T-cell (primary cell): ENCODE measurements around the gene VPS45. TPM values are rescaled to one million over a fixed set of nuclear protein-coding genes. Genes with fewer than 3 reads are reported as not detected.

Experiments
- ATAC-seq, 4 experiments: fragments of 200-7000 bp in 3 of 4; fragments of 150-1000 bp in 1 of 4; cut with Tn5 transposase; replicated peaks in 1 of 4; 1 replicate in 3 of 4; 2 replicates in 1 of 4; pipeline ENCODE4 v1.10.0; 2021; ENCODE audit warnings: moderate library complexity in 3 of 4, mild to moderate bottlenecking in 2 of 4, moderate number of reproducible peaks in 1 of 4
- CTCF ChIA-PET, 2 donors: fragments of 300-600 bp; sonication (Branson Sonifier 250); formaldehyde crosslinking; loops; one replicate each; lab custom pipeline; 2022; ENCODE audit warnings: antibody characterized with exemption in 2 of 2; lab: Charles Lee
- POLR2A ChIA-PET, 2 donors: fragments of 300-600 bp; sonication (Branson Sonifier 250); formaldehyde crosslinking; loops; one replicate each; lab custom pipeline; 2022; ENCODE audit warnings: antibody characterized with exemption in 2 of 2; lab: Charles Lee
- DNase-seq, 35 experiments: peaks; one replicate each; pipeline versions ENCODE4 v3.0.0 to v3.0.0-alpha.2; 2013 to 2023
- H3K27ac ChIP-seq: one replicate; pipeline ENCODE4 v1.5.1; 2013; ENCODE audit warnings: low read length
- H3K27me3 ChIP-seq, 2 experiments: replicated peaks in 1 of 2; 1 replicate in 1 of 2; 2 replicates in 1 of 2; pipeline versions ENCODE4 v1.6.1 to v1.7.0; 2013; ENCODE audit warnings: low read length in 1 of 2, mixed read lengths in 1 of 2; ENCODE audit not compliant: control insufficient read depth in 2 of 2, insufficient read depth in 2 of 2; ENCODE audit errors: extremely low read depth in 1 of 2
- H3K36me3 ChIP-seq, 2 donors: 1 replicate in 1 of 2; 2 replicates in 1 of 2; pipeline versions ENCODE4 v1.6.1 to v1.7.0; 2013; ENCODE audit warnings: low read length in 1 of 2; ENCODE audit not compliant: control insufficient read depth in 2 of 2, insufficient read depth in 1 of 2; ENCODE audit errors: extremely low read depth in 1 of 2
- H3K4me1 ChIP-seq, 2 experiments: 1 replicate in 1 of 2; 2 replicates in 1 of 2; pipeline versions ENCODE4 v1.6.1 to v1.7.0; 2013; ENCODE audit warnings: low read length in 2 of 2, mixed read lengths in 1 of 2; ENCODE audit not compliant: insufficient read depth in 2 of 2, control insufficient read depth in 1 of 2; ENCODE audit errors: extremely low read depth in 1 of 2
- H3K4me3 ChIP-seq, 2 donors: 1 replicate in 1 of 2; 2 replicates in 1 of 2; pipeline versions ENCODE4 v1.5.1 to v1.7.0; 2013; ENCODE audit warnings: mild to moderate bottlenecking in 2 of 2, low read length in 1 of 2, moderate library complexity in 1 of 2; ENCODE audit not compliant: control insufficient read depth in 1 of 2; ENCODE audit errors: extremely low read depth in 1 of 2
- H3K9me3 ChIP-seq: 2 replicates; pipeline ENCODE4 v1.7.0; 2013
- H3K27ac Mint-ChIP-seq, 2 donors: one replicate each; pipeline ENCODE4 v1.8.0; 2020 to 2021; ENCODE audit warnings: mild to moderate bottlenecking in 2 of 2, mixed read lengths in 2 of 2
- H3K27me3 Mint-ChIP-seq, 2 donors: one replicate each; pipeline ENCODE4 v1.8.0; 2021 to 2022; ENCODE audit warnings: mixed read lengths in 2 of 2
- H3K36me3 Mint-ChIP-seq: one replicate; pipeline ENCODE4 v1.8.0; 2021; ENCODE audit warnings: mixed read lengths
- H3K4me1 Mint-ChIP-seq, 3 donors: one replicate each; pipeline ENCODE4 v1.8.0; 2020 to 2022; ENCODE audit warnings: mixed read lengths in 3 of 3, mild to moderate bottlenecking in 1 of 3
- H3K4me3 Mint-ChIP-seq, 3 donors: one replicate each; pipeline ENCODE4 v1.8.0; 2020 to 2022; ENCODE audit warnings: mild to moderate bottlenecking in 3 of 3, mixed read lengths in 3 of 3, moderate library complexity in 3 of 3
- H3K9me3 Mint-ChIP-seq, 3 donors: one replicate each; pipeline ENCODE4 v1.8.0; 2020 to 2022; ENCODE audit warnings: mixed read lengths in 3 of 3
- WGBS: methylation state at CpG from one replicate; pipeline ENCODE4 v1.1.5; 2013; ENCODE audit warnings: missing lambda C conversion rate; ENCODE audit not compliant: insufficient coverage; 5-methylcytosine and 5-hydroxymethylcytosine counted together
- total RNA-seq, 35 experiments: library from RNA in 6 of 35; stranded (reverse) in 6 of 35; fragments of 120-200 nt in 1 of 35; gene quantifications; one replicate each; pipeline versions ENCODE4 v1.2.1 to v1.2.4 and lab custom pipeline; 2013 to 2026

The VPS45 gene
- total RNA-seq, 5 donors from 2014 or later (not counting 1 experiment from before 2014, with no cell fraction given) = 24.9 to 30.7 (median 28.0) TPM

- H3K4me3 ChIP-seq = no peak overlapping the region
- no peak overlapping the region for H3K27ac Mint-ChIP-seq
- ATAC-seq = no peak
- H3K4me1 Mint-ChIP-seq = peaks cover 0 to 6% (median 5%) of the 10 kb centered on the region in 3 donors
- no peaks in the 10 kb centered on the region for H3K9me3 ChIP-seq
- no CpG with 5 or more reads among the region's 2 CpGs for WGBS
- no peak overlapping the region for H3K27ac ChIP-seq
- no peaks in the 10 kb centered on the region for H3K9me3 Mint-ChIP-seq
- H3K36me3 ChIP-seq = no peaks in the 10 kb centered on the region
- H3K27me3 ChIP-seq = peaks cover 0 to 7% of the 10 kb centered on the region in 2 experiments
- no peaks in the 10 kb centered on the region for H3K36me3 Mint-ChIP-seq
- peaks cover 9 to 11% of the 10 kb centered on the region in 2 donors for H3K27me3 Mint-ChIP-seq
- H3K4me1 ChIP-seq = peaks cover under 1 to 6% of the 10 kb centered on the region in 2 experiments
- no peak overlapping the region for H3K4me3 Mint-ChIP-seq
- ChIA-PET POLR2A (no interaction called here), CTCF (no interaction called here)
- no peak for DNase-seq
Observed at GRCh38 chr1:150192012-150192411, 124.4 kb downstream of the VPS45 start.

- H3K4me1 ChIP-seq = no peaks in the 10 kb centered on the region
- no peaks in the 10 kb centered on the region for H3K9me3 ChIP-seq
- H3K27me3 ChIP-seq = peaks cover 0 to 4% of the 10 kb centered on the region in 2 experiments
- ChIA-PET POLR2A (interaction anchor here in 1 of 2 donors (1.0 kb wide), 1 partner anchor 40 kb away, joined by 7 read pairs; no protein-coding TSS in a partner anchor), CTCF (no interaction called here)
- H3K4me3 Mint-ChIP-seq = no peak overlapping the region
- H3K36me3 ChIP-seq = no peaks in the 10 kb centered on the region
- no peak for DNase-seq
- ATAC-seq = no peak
- H3K4me3 ChIP-seq = no peak overlapping the region
- no peaks in the 10 kb centered on the region for H3K9me3 Mint-ChIP-seq
- peaks cover 9 to 11% of the 10 kb centered on the region in 2 donors for H3K27me3 Mint-ChIP-seq
- no peak overlapping the region for H3K27ac Mint-ChIP-seq
- WGBS = 100% methylated on average over 1 of the region's 4 CpGs
- no peak overlapping the region for H3K27ac ChIP-seq
- no peaks in the 10 kb centered on the region for H3K36me3 Mint-ChIP-seq
- no peaks in the 10 kb centered on the region for H3K4me1 Mint-ChIP-seq
Observed at GRCh38 chr1:150194381-150195031, 126.9 kb downstream of the VPS45 start.

Other genes starting within 250 kb of the VPS45 start
- gene BOLA1, start 168.2 kb upstream of the VPS45 start, total RNA-seq = 10 to 100 TPM in 3 of 5 donors, 1 to 10 TPM in 2; 6.0 to 27.6 (median 26.1) TPM
- gene SV2A, start 149.9 kb upstream of the VPS45 start, total RNA-seq = 1 to 10 TPM; 3.1 to 4.5 (median 3.9) TPM
- gene SF3B4, start 140.0 kb upstream of the VPS45 start, total RNA-seq = 10 to 100 TPM; 45.3 to 54.6 (median 51.6) TPM
- 1 to 10 TPM in 4 of 5 donors, under 1 TPM in 1; 0.58 to 2.5 (median 1.5) TPM for gene MTMR11, start 130.9 kb upstream of the VPS45 start, total RNA-seq
- 10 to 100 TPM in 3 of 5 donors, 1 to 10 TPM in 2; 7.8 to 13.7 (median 10.2) TPM for gene OTUD7B, start 57.0 kb upstream of the VPS45 start, total RNA-seq
- gene PLEKHO1, start 82.1 kb downstream of the VPS45 start, total RNA-seq = 100 to 1,000 TPM in 3 of 5 donors, 10 to 100 TPM in 2; 68.9 to 183 (median 154) TPM
- gene ANP32E, start 168.3 kb downstream of the VPS45 start, total RNA-seq = 10 to 100 TPM; 40.2 to 46.3 (median 44.9) TPM
- gene CA14, start 190.0 kb downstream of the VPS45 start, total RNA-seq = not detected
- gene APH1A, start 201.2 kb downstream of the VPS45 start, total RNA-seq = 100 to 1,000 TPM; 118 to 133 (median 124) TPM
- gene C1orf54, start 205.0 kb downstream of the VPS45 start, total RNA-seq = 1 to 10 TPM; 2.1 to 4.1 (median 3.2) TPM
- gene CIART, start 214.8 kb downstream of the VPS45 start, total RNA-seq = 1 to 10 TPM in 4 of 5 donors, under 1 TPM in 1; 0.63 to 2.9 (median 1.3) TPM
- gene MRPS21, start 226.1 kb downstream of the VPS45 start, total RNA-seq = 10 to 100 TPM; 51.9 to 75.0 (median 66.8) TPM